ENCODE measurements around the gene SDCBP2.

- TF ChIP-seq CTCF (IDR thresholded peaks at IDR 0.05; ENCODE audit: low read depth, low read length) (no peak), EZH2phosphoT487 (IDR thresholded peaks at IDR 0.05; ENCODE audit: low read depth) (no peak)
These were observed 46.6 kb upstream of the SDCBP2 start for GRCh38 chr20:1375515-1375914.

All from OCI-LY3 (cell line).